Measurements from ENCODE around the gene WDR3. TPM values are rescaled to one million over a fixed set of nuclear protein-coding genes. Genes with fewer than 3 reads are reported as not detected.
"Not testable (repeated sequence)": the region's sequence is repeated elsewhere in the genome, so short reads cannot be mapped to it uniquely, and the experiment has no call there.

WDR3 gene
- polyA plus RNA-seq, 1 donor from 2014 or later, result 20.6 TPM

DNA sequence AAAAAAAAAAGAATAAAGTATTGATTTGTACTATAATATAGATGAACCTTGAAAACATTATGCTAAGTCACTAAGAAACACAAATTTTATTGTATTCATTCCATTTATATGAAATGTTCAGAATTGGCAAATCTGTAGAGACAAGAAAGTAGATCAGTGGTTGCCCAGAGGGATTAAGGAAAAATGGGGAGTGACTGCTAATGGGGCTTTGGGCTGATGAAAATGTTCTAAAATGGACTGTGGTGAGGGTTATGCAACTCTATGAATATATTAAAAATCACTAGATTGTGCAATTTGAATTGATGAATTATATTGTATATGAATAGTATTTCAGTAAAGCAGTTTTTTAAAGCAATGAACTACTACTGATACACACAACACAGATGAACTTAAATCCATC is 10.2 kb upstream of the WDR3 start:
- H3K4me2 ChIP-seq (ENCODE audit: low read length), result no peak overlapping the region
- H2AFZ ChIP-seq (ENCODE audit: low read depth, low read length), result no peak overlapping the region
- TF ChIP-seq MXI1 (conservative IDR thresholded peaks at IDR 0.05; ENCODE audit: poor library complexity, severe bottlenecking) (no peak), RAD21 (conservative IDR thresholded peaks at IDR 0.05) (no peak), EP300 (conservative IDR thresholded peaks at IDR 0.05; ENCODE audit: poor library complexity, severe bottlenecking) (no peak), EZH2 (IDR thresholded peaks at IDR 0.05; ENCODE audit: borderline replicate concordance, insufficient read depth, low read length, poor library complexity, severe bottlenecking) (no peak)
- TF ChIP-seq, protein P1, sequence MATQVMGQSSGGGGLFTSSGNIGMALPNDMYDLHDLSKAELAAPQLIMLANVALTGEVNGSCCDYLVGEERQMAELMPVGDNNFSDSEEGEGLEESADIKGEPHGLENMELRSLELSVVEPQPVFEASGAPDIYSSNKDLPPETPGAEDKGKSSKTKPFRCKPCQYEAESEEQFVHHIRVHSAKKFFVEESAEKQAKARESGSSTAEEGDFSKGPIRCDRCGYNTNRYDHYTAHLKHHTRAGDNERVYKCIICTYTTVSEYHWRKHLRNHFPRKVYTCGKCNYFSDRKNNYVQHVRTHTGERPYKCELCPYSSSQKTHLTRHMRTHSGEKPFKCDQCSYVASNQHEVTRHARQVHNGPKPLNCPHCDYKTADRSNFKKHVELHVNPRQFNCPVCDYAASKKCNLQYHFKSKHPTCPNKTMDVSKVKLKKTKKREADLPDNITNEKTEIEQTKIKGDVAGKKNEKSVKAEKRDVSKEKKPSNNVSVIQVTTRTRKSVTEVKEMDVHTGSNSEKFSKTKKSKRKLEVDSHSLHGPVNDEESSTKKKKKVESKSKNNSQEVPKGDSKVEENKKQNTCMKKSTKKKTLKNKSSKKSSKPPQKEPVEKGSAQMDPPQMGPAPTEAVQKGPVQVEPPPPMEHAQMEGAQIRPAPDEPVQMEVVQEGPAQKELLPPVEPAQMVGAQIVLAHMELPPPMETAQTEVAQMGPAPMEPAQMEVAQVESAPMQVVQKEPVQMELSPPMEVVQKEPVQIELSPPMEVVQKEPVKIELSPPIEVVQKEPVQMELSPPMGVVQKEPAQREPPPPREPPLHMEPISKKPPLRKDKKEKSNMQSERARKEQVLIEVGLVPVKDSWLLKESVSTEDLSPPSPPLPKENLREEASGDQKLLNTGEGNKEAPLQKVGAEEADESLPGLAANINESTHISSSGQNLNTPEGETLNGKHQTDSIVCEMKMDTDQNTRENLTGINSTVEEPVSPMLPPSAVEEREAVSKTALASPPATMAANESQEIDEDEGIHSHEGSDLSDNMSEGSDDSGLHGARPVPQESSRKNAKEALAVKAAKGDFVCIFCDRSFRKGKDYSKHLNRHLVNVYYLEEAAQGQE (IDR thresholded peaks at IDR 0.05; ENCODE audit: borderline replicate concordance), result no peak
- H3K36me3 ChIP-seq (ENCODE audit: insufficient read depth, low read length), result peaks cover 3% of the 10 kb centered on the region
- no peaks in the 10 kb centered on the region for H3K9me3 ChIP-seq (ENCODE audit: low read length)
- H3F3A ChIP-seq (ENCODE audit: insufficient read depth, low read length, poor library complexity, severe bottlenecking), result no peaks in the 10 kb centered on the region
- no peaks in the 10 kb centered on the region for H3K9me2 ChIP-seq (ENCODE audit: insufficient read depth, low read length)
- H4K20me1 ChIP-seq (ENCODE audit: insufficient read depth), result no peaks in the 10 kb centered on the region
- H3K79me2 ChIP-seq (replicated peaks; ENCODE audit: insufficient read depth, low read length), result peaks cover 11% of the 10 kb centered on the region
- H3K27ac ChIP-seq (ENCODE audit: low read length), result no peak overlapping the region
- H3K9ac ChIP-seq (ENCODE audit: low read length), result no peak overlapping the region
- H3K27me3 ChIP-seq (ENCODE audit: insufficient read depth, low read depth, low read length), result no peaks in the 10 kb centered on the region
- no peak overlapping the region for H3K4me3 ChIP-seq (ENCODE audit: low read length)

GRCh38 chr1:117921991-117922390 is 7.5 kb upstream of the WDR3 start:
- Histone ChIP-seq H3K79me2 (replicated peaks; ENCODE audit: insufficient read depth, low read length) (peaks cover 31% of the 10 kb centered on the region), H3K9me2 (ENCODE audit: insufficient read depth, low read length) (no peaks in the 10 kb centered on the region), H3K9ac (ENCODE audit: low read length) (no peak overlapping the region), H3F3A (ENCODE audit: insufficient read depth, low read length, poor library complexity, severe bottlenecking) (no peaks in the 10 kb centered on the region), H2AFZ (ENCODE audit: low read depth, low read length) (no peak overlapping the region), H4K20me1 (ENCODE audit: insufficient read depth) (no peaks in the 10 kb centered on the region), H3K27me3 (ENCODE audit: insufficient read depth, low read depth, low read length) (no peaks in the 10 kb centered on the region), H3K36me3 (ENCODE audit: insufficient read depth, low read length) (no peaks in the 10 kb centered on the region), H3K4me3 (ENCODE audit: low read length) (no peak overlapping the region), H3K9me3 (ENCODE audit: low read length) (no peaks in the 10 kb centered on the region), H3K4me2 (ENCODE audit: low read length) (no peak overlapping the region), H3K27ac (ENCODE audit: low read length) (no peak overlapping the region)
- TF ChIP-seq MXI1 (conservative IDR thresholded peaks at IDR 0.05; ENCODE audit: poor library complexity, severe bottlenecking) (no peak), RAD21 (conservative IDR thresholded peaks at IDR 0.05) (no peak), EP300 (conservative IDR thresholded peaks at IDR 0.05; ENCODE audit: poor library complexity, severe bottlenecking) (no peak), SMC3 (conservative IDR thresholded peaks at IDR 0.05; ENCODE audit: poor library complexity) (no peak), EZH2 (IDR thresholded peaks at IDR 0.05; ENCODE audit: borderline replicate concordance, insufficient read depth, low read length, poor library complexity, severe bottlenecking) (no peak), TAF1 (IDR thresholded peaks at IDR 0.05; ENCODE audit: low read depth) (no peak), POLR2AphosphoS5 (IDR thresholded peaks at IDR 0.05) (no peak), CTCF (IDR thresholded peaks at IDR 0.05; ENCODE audit: poor library complexity, severe bottlenecking) (no peak)
- TF ChIP-seq, protein P1 (IDR thresholded peaks at IDR 0.05; ENCODE audit: borderline replicate concordance), result no peak

GRCh38 chr1:117922717-117923116 is 6.8 kb upstream of the WDR3 start:
- not testable (repeated sequence) for H3K27ac ChIP-seq (ENCODE audit: low read length); H3K9ac ChIP-seq (ENCODE audit: low read length); H3K9me2 ChIP-seq (ENCODE audit: insufficient read depth, low read length); H3K4me3 ChIP-seq (ENCODE audit: low read length); H3K36me3 ChIP-seq (ENCODE audit: insufficient read depth, low read length); H3F3A ChIP-seq (ENCODE audit: insufficient read depth, low read length, poor library complexity, severe bottlenecking); H4K20me1 ChIP-seq (ENCODE audit: insufficient read depth); H3K27me3 ChIP-seq (ENCODE audit: insufficient read depth, low read depth, low read length); H3K9me3 ChIP-seq (ENCODE audit: low read length); H2AFZ ChIP-seq (ENCODE audit: low read depth, low read length); H3K4me2 ChIP-seq (ENCODE audit: low read length)
- peaks cover 38% of the 10 kb centered on the region for H3K79me2 ChIP-seq (replicated peaks; ENCODE audit: insufficient read depth, low read length)

Measured in neural cell (in vitro differentiated cells).